ENCODE results near the gene FUT8. TPM values are rescaled to one million over a fixed set of nuclear protein-coding genes. Genes with fewer than 3 reads are reported as not detected.

The FUT8 gene
- total and polyA plus RNA-seq, 2 of the 8 experiments (the other 6 are each of a cell fraction or from before 2014, with no cell fraction given): 10.5 to 25.1 TPM

GRCh38 chr14:65485516-65485915 lies 73.0 kb downstream of the FUT8 start:
- CTCF ChIA-PET (ENCODE audit: partially characterized antibody): interaction anchor here (0.6 to 3.5 kb wide), 6 partner anchors 14 to 475 kb away, joined by 3 to 15 read pairs (median 3); no protein-coding TSS in a partner anchor
- Histone ChIP-seq H2BK20ac (ENCODE audit: low read length) (no peak overlapping the region), H3K27ac (ENCODE audit: low read depth, low read length) (no peak overlapping the region), H3K9ac (replicated peaks in 1 of 4; ENCODE audit: extremely low read depth in 1 of 4, low read depth in 3 of 4, low read length in 3 of 4) (no peak overlapping the region), H3K4me2 (ENCODE audit: insufficient read depth in 1 of 2, low read depth in 2 of 2, low read length in 2 of 2) (no peak overlapping the region), H3K14ac (ENCODE audit: insufficient read length) (no peak overlapping the region), H2AK5ac (ENCODE audit: low read depth, low read length) (no peak overlapping the region), H3K27me3 (replicated peaks in 1 of 4; ENCODE audit: control insufficient read depth in 3 of 4, extremely low read depth in 1 of 4, insufficient read depth in 3 of 4, low read length in 3 of 4) (no peaks in the 10 kb centered on the region), H2BK5ac (ENCODE audit: low read depth, low read length) (no peak overlapping the region), H3K18ac (ENCODE audit: extremely low read depth, low read length) (no peak overlapping the region), H3K23me2 (ENCODE audit: low read depth, low read length) (no peaks in the 10 kb centered on the region), H3K9me3 (ENCODE audit: insufficient read depth in 2 of 2, low read depth in 1 of 2, low read length in 1 of 2) (no peaks in the 10 kb centered on the region), H4K20me1 (replicated peaks in 1 of 2; ENCODE audit: control insufficient read depth in 1 of 2, insufficient read depth in 2 of 2, low read length in 2 of 2) (no peaks in the 10 kb centered on the region), H3K23ac (ENCODE audit: insufficient read length) (no peak overlapping the region), H4K5ac (ENCODE audit: insufficient read length, low read depth, low read length) (no peak overlapping the region), H3K36me3 (ENCODE audit: control insufficient read depth in 2 of 4, insufficient read depth in 4 of 4, low read length in 3 of 4) (no peaks in the 10 kb centered on the region), H3K4me1 (replicated peaks in 1 of 4; ENCODE audit: control insufficient read depth in 3 of 4, insufficient read depth in 4 of 4, low read length in 3 of 4) (peaks cover 0 to 13% (median 6%) of the 10 kb centered on the region in 4 experiments; a peak in 4 of 7 replicates), H2BK12ac (ENCODE audit: low read depth, low read length) (no peak overlapping the region), H3K56ac (replicated peaks; ENCODE audit: insufficient read length, low read depth, low read length) (no peak overlapping the region), H4K91ac (replicated peaks; ENCODE audit: insufficient read length, low read length) (no peak overlapping the region), H3K79me2 (ENCODE audit: control insufficient read depth in 1 of 2, insufficient read depth in 2 of 2, low read length in 2 of 2) (0 out of 4 replicates have a peak, but pooled peaks cover 0 to 3% of the 10 kb centered on the region in 2 experiments), H2AFZ (ENCODE audit: low read length) (peak overlapping the region; percentile 11; the same call in 1 of the 2 replicates), H3K79me1 (ENCODE audit: low read depth, low read length) (no peaks in the 10 kb centered on the region), H4K8ac (ENCODE audit: extremely low read depth, insufficient read depth, low read length) (no peak overlapping the region), H2BK15ac (ENCODE audit: low read length) (no peak overlapping the region), H3K4ac (replicated peaks; ENCODE audit: insufficient read length, low read depth, low read length) (no peak overlapping the region), H3K4me3 (ENCODE audit: extremely low read depth in 1 of 4, insufficient read depth in 2 of 4, low read depth in 3 of 4, low read length in 4 of 4) (peak overlapping the region in 1 of 4 experiments; percentile 15; a peak in 1 of 8 replicates), H2BK120ac (replicated peaks; ENCODE audit: low read depth, low read length) (no peak overlapping the region)
- FAIRE-seq (no peak), DNase-seq (ENCODE audit: low read depth in 1 of 2, low spot score in 2 of 2) (no peak)
- POLR2A ChIA-PET (ENCODE audit: partially characterized antibody): interaction anchor here (0.6 kb wide), 2 partner anchors 265 to 665 kb away, joined by 3 read pairs; no protein-coding TSS in a partner anchor
- TF ChIP-seq SRF (IDR thresholded peaks at IDR 0.05; ENCODE audit: low read depth, low read length): no peak
- no peak for TF ChIP-seq POLR2AphosphoS5 (IDR thresholded peaks at IDR 0.05; ENCODE audit: low read depth, low read length)
- no peak for TF ChIP-seq YY1 (IDR thresholded peaks at IDR 0.05; ENCODE audit: low read depth, low read length)
- no peak for TF ChIP-seq ASH2L (IDR thresholded peaks at IDR 0.05; ENCODE audit: low read length)
- TF ChIP-seq RXRA (IDR thresholded peaks at IDR 0.05; ENCODE audit: insufficient read depth, low read depth, low read length): no peak
- no peak for TF ChIP-seq SP2 (IDR thresholded peaks at IDR 0.05; ENCODE audit: low read length)
- no peak for TF ChIP-seq TCF12 (IDR thresholded peaks at IDR 0.05; ENCODE audit: low read depth, low read length)
- no peak for TF ChIP-seq SUZ12 (IDR thresholded peaks at IDR 0.05; ENCODE audit: low read length)
- TF ChIP-seq HDAC6 (IDR thresholded peaks at IDR 0.05; ENCODE audit: low read depth, low read length): no peak
- TF ChIP-seq JUND (IDR thresholded peaks at IDR 0.05; ENCODE audit: low read length): no peak
- no peak for TF ChIP-seq KDM4A (IDR thresholded peaks at IDR 0.05; ENCODE audit: low read depth, low read length, severe bottlenecking)
- no peak for TF ChIP-seq CBX8 (IDR thresholded peaks at IDR 0.05; ENCODE audit: borderline replicate concordance, low read depth, low read length)
- no peak for TF ChIP-seq TBP (IDR thresholded peaks at IDR 0.05; ENCODE audit: low read depth, low read length)
- no peak for TF ChIP-seq EGR1 (IDR thresholded peaks at IDR 0.05; ENCODE audit: borderline replicate concordance, low read depth, low read length)
- no peak for TF ChIP-seq RFX5 (IDR thresholded peaks at IDR 0.05; ENCODE audit: borderline replicate concordance, low read depth, low read length)
- WGBS, 2 experiments (ENCODE audit: extremely low coverage in 1 of 2, insufficient coverage in 1 of 2, insufficient read length in 1 of 2, insufficient replicate concordance in 2 of 2, low coverage in 1 of 2, low lambda C conversion rate in 2 of 2, missing lambda C conversion rate in 1 of 2): 62% methylated on average over 3 of the region's 3 CpGs; no CpG with 5 or more reads in 1 of the 2 experiments

All from H1 (cell line).